SH-SY5Y (cell line): ENCODE results near the gene POFUT1.

Source experiments
- GATA2 ChIP-seq: IDR thresholded peaks from 2 replicates; pipeline ENCODE4 v1.6.1; 2011; ENCODE audit warnings: mild to moderate bottlenecking, low read depth, low read length
- GATA3 ChIP-seq: IDR thresholded peaks from 2 replicates; pipeline ENCODE4 v1.6.1; 2011; ENCODE audit warnings: low read depth, mild to moderate bottlenecking, low read length, moderate library complexity

DNA sequence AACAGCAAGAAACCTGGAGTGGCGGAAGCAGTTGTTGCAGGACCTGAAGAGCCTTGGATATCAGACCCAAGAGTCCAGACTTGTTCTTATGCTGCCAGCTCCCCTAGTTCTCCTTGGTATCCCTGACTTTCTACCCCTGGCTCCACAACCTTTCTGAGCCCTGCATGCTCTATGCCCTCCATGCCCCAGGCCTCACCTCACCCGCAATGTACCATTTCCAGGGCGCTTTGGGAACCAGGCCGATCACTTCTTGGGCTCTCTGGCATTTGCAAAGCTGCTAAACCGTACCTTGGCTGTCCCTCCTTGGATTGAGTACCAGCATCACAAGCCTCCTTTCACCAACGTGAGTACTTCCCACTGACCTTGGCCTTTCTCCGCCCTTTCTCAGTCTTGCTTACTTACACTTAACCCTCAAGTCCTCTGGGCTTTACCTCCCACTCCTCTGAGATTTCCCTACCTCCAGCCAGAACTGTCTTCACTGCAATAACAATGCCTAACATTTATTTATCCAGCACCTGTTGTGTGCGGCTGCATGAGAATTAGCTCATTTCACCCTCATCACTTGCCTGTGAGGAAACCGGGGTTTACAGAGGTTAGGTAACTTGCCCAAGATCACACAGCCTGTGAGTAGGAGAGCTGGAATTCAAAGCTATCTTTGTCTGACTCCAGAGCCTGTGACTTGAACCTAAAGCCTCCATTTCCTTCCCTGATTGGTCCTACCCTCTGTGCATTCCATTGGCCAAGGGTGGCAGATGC, 2.3 kb downstream of the POFUT1 start:
- no peak for TF ChIP-seq GATA2
- no peak for TF ChIP-seq GATA3
